Epidermal melanocyte (primary cell): ENCODE data around the gene LEKR1.
"Not testable (repeated sequence)": the region's sequence is repeated elsewhere in the genome, so short reads cannot be mapped to it uniquely, and the experiment has no call there.

Experiments
- DNase-seq: peaks from one replicate; pipeline ENCODE4 v3.0.0; 2011; ENCODE audit warnings: low spot score; ENCODE audit not compliant: insufficient read length

The LEKR1 gene

DNA sequence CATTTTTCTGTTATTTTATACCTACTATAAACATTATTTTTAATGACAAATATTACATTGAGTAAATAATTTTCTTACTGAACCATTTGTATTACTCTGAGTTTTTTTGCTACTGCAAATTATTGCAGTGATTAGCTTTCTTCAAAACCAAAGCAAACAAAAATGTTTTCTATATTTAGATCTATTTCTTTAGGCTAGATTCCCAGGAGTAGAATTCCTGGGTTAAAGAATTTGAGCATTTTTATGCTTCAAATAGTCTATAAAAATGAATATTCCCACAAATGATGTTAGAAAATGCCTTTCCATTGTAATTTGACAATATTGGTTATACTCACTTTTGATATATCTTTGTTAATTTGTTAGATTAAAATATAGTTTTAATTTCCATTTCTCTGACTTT is 76.8 kb downstream of the LEKR1 start:
- no peak for DNase-seq

DNA sequence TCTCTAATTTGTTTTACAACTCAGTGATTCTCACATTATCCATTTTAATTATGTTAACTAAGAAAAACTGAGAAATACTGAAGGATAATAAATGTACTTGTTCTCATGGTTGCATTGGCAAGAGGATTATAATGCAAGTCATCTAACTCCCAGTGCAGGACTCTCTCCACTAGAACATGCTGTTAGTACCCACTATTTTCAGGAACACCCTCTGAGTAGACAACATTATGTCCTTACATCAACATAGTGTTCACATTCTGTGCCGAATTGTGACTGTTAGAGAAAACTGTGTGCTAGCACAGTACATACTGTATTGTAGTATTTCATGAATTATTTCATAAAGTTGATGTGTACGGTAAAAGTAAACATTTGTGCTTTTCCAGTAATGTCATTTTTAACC is 80.1 kb downstream of the LEKR1 start:
- DNase-seq = no peak

DNA sequence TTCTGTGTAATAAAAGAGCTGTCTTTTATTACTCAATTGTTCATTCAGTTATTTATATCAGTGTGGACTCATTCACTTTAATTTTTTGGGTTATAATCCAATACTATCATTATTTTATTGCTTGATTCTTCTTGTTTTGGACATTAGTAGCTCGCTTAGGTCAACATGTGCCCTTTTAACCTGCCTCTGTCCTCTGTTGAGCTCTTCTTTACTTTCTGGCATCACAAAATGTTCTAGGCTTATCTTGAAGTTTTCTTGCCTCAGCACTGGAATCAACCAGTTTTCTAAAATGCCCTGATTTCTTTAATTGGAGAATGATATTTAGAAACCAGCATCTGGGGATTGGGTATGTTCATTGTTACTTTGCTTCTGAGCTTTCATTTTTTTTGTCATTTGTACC is 82.2 kb downstream of the LEKR1 start:
- DNase-seq = no peak

DNA sequence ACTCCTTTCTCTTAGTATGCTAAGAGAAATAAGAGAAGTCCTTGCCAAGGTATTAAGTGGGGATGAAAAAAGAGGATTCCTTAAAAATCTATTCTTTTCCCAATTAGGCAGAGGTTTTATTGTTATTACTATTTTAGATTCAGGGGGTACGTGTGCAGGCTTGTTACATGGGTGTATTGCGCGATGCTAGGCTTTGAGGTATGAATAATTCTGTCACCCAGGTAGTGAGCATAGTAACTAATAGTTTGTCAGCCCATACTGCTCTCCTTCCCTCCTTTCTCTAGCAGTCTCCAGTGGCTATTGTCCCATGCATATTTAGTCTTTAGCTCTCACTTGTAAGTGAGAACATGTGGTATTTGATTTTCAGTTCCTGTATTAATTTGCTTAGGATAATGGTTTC is 83.9 kb downstream of the LEKR1 start:
- DNase-seq = no peak

DNA sequence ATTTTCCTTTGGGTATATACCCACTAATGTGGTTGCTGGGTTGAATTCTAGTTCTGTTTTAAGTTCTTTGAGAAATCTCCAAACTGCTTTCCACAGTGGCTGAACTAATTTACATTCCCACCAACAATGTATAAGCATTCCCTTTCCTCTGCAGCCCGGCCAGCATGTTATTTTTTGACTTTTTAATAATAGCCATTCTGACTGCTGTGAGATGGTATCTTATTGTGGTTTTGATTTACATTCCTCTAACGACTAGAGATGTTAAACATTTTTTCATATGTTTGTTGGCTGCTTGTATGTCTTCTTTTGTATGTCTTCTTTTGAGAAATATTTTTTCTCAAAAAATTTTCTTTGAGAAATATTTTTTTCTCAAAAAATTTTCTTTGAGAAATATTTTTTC is 84.7 kb downstream of the LEKR1 start:
- not testable (repeated sequence) for DNase-seq

DNA sequence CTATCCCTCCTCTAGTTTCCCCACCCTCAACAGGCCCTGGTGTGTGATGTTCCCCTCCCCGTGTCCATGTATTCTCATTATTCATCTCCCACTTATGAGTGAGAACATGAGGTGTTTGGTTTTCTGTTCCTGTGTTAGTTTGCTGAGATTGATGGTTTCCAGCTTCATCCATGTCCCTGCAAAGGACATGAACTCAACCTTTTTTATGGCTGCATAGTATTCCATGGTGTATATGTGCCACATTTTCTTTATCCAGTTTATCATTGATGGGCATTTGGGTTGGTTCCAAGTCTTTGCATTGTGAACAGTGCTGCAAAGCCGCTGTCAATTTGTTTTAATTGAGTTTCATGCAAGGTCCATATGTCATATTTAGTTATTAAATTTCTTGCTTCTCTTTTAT is 88.1 kb downstream of the LEKR1 start:
- not testable (repeated sequence) for DNase-seq

DNA sequence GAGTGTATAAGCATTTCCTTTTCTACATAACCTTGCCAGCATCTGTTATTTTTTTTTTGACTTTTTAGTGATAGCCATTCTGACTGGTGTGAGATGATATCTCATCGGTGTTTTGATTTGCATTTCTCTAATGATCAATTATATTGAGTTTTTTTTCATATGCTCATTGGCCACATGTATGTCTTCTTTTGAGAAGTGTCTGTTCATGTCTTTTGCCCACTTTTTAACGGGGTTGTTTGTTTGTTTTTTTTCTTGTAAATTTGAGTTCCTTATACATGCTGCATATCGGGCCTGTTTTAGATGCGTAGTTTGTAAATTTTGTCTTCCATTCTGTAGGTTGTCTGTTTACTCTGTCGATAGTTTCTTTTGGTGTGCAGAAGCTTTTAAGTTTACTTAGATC is 89.2 kb downstream of the LEKR1 start:
- DNase-seq = no peak

DNA sequence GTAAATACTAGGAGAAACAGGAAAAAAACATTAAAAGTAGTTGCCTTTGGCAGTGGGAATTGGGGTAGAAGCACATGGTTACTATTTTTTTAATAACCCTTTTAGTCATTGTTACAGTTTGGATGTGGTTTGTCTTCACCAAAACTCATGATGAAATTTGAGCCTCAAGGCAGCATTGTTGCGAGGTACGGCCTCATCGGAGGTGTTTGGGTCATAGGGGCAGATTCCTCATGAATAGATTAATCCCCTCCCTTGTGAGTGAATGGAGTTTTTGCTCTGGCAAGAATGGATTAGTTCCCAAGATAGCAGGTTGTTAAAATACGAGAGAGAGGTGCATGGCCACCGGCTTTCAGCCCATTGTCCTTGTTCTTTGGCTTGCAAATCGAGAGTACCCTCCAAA is 92.6 kb downstream of the LEKR1 start:
- DNase-seq = no peak

DNA sequence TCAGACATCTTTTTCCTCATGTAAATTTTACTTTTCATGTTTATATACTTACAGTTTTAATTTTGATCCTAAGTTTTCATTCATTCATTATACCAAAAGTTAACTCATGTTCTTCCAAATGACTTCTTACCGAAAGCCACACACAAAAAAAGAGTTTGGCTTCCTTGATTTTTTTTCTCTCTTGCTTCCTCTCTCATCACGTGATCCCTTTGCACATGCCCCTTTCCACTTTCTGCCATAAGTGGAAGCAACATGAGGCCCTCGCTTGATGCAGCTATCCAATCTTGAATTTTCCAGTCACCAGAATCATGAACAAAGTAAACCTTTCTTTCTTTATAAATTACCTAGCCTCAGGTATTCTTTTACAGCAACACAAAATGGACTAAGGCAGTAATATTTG is 93.7 kb downstream of the LEKR1 start:
- no peak for DNase-seq

DNA sequence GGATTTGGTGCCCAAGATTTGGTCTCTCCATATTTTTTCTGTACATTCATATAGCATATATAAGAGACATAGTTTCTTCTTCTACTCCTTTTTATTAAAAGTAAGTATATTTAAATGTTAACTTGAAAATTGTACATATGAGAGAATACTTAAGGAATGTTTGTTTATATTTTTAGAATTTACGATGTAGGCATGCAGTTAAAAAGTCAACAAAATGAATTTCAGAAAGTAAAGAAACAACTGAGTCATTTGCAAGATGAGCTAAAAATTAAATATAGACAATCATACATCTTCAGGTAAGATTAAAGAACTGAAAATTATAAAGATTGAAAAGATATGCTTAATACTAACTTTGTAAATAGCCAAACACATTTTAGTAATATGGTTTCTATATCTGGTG is 94.2 kb downstream of the LEKR1 start:
- DNase-seq = no peak

DNA sequence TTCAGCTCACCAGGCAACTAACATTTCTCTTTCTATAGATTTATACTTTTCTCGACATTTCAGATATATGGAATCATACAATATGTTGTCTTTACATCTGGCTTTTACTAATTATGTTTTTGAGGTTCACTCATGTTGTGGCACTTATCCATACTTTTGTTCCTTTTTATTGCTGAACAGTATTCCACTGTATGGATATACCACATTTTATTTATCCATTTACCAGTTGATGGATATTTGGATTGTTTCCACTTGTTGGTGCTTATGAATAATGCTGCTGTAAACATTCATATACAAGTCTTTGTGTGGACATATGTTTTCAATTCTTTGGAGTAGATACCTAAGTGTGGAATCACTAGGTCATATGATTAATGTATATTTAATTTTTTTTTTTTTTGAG is 97.2 kb downstream of the LEKR1 start:
- no peak for DNase-seq

DNA sequence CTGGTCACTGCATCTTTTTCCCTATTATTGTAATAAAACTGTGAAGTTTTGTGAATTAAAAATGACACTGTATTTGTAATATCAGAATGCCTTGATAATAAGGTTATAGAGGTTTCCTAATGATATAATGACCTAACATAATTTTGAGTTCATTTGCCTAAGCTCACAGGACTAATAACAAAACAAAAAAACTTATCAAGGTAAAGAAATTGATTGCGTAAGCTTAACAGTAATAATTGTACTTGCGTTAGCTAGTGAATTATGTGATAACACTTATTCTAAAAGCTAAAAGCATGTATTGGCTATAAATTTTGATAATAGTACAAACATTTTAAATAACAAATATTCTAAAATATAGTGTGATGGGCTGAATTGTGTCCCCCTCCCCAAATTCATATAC is 112.6 kb downstream of the LEKR1 start:
- no peak for DNase-seq

DNA sequence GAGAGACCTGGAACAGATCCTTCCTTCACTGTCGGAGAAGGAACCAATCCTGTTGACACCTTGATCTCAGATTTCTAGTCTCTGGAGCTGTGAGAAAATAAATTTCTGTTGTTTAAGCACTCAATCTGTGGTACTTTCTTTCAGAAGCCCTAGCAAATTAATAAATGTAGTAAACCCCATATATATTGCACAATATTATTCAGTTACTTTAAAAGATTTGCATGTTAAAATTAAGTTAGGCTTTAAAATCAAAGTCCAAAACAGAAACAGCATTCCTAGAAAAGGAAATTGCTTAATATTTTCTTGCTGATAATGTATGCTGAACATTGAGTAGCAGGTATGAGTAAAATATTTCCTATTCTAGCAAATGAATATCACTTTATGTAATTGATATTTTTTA is 113.2 kb downstream of the LEKR1 start:
- DNase-seq = no peak

DNA sequence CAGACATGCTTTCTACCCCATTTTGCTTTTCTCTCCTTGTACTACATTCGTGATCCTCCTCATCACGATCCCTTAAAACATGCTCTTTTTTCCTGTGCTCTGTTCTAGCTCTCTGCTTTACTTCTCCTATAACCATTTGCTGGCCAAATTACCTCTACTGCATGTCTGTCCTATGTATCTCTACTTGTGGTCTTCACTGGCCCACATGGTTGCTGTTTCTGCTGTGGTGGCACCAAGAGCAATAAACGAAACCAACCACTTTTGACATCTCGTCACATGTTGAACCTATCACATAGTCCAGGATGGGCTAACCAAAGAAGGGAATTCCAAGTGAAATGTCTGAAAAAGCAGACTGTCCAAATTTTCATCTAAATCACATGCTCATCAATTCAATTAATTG is 115.2 kb downstream of the LEKR1 start:
- no peak for DNase-seq

DNA sequence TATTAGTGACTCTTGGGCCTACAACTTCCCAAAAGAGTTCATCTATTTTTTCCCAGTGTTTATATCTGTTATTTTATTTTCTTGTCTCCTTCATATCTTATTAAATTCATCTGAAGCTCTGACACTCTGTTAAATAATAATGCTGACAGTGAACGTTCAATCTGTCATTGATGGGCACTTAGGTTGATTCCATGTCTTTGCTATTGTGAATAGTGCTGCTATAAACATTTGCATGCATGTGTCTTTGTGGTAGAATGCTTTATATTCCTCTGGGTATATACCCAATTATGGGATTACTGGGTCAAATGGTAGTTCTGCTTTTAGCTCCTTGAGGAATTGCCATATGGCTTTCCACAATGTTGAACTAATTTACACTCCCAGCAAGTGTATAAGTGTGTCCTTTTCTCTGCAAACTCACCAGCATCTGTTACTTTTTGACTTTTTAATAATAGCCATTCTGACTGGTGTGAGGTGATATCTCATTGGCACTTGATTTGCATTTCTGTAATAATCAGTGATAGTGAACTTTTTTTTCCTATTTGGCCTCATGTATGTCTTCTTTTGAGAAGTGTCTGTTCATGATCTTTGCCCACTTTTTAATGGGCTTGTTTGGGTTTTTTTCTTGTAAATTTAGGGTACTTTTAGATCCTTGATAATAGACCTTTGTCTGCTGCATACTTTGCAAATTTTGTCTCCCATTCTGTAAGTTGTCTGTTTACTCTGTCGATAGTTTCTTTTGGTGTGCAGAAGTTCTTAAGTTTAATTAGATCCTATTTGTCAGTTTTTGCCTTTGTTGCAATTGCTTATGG is 122.5 kb downstream of the LEKR1 start:
- DNase-seq = no peak

DNA sequence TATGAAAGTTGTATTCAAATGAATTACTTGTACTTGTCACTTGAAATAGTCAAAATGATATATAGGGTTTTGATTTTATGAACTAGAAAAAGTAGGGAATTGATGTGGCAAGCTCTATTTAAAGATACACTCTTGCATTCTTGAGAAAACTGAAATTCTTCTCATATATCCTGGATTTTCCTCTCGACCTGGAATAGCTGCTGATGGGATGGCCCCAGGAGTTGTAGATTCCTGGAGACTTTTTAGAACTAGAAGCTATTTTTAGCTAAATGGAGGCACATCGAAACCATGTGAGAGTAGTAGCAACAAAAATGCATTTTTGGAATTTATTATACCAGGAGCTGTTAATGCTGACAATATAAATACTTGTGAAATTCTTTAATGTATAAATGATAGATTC is 125.9 kb downstream of the LEKR1 start:
- no peak for DNase-seq

DNA sequence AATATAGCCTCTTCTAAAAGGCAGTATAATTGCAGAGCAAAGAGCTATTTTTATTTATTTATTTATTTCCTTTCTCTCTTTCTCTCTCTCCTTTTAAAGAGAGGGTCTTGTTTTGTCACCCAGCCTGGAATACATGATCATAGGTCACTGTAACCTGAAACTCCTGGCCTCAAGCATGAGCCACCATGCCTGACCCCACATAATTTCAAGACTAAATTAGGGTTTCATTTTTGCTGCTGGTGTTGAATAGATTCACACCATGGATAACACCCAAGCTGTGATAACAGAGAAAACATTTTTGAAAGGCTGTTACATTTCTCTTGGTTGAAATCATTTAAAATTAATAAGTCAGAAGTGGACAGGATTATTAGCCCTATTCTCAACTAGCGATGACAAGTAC is 131.6 kb downstream of the LEKR1 start:
- DNase-seq = no peak

DNA sequence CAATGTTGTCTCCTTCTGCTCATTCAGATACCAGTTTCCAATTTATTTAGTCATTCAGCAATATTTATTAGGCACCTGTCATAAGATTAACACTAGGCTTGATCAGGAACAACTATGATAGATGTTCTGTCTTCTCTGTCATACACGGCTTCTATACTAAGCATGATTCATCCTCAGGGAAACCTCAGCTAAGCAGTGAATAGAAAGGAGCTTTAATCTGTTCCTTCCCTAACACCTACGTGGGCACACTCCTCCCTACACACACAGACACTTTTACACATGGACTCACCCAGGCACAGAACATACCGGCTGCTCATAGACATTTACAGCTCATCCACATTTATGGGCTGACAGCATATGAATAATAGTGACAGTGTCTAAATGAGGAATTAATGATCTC is 136.9 kb downstream of the LEKR1 start:
- no peak for DNase-seq

DNA sequence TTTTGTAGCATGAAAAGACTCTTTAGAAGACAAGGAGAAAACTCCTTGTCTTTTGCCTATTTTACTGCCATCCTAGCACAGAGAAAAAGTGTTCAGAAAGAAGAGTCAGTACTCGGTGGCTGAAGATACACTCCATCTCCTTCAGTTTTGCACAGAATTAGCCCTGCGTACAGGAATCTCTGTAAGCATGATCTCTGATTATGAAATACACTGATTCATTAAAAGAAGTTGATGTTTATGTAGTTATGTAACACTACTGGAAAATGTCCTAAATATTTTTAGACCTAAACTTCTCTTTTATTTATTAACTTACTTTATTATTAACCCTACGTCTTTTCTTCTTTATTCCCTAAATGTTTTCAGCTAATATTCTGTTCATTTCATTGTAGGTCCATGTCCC is 138.4 kb downstream of the LEKR1 start:
- no peak for DNase-seq

DNA sequence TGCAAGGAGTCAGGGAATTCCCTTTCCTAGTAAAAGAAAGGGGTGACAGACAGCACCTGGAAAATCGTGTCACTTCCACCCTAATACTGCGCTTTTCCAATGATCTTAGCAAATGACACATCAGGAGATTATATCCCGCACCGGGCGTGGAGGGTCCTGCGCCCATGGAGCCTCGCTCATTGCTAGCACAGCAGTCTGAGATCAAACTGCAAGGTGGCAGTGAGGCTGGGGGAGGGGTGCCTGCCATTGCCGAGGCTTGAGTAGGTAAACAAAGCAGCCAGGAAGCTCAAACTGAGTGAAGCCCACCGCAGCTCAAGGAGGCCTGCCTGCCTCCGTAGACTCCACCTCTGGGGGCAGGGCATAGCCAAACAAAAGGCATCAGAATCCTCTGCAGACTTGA is 140.2 kb downstream of the LEKR1 start:
- not testable (repeated sequence) for DNase-seq

DNA sequence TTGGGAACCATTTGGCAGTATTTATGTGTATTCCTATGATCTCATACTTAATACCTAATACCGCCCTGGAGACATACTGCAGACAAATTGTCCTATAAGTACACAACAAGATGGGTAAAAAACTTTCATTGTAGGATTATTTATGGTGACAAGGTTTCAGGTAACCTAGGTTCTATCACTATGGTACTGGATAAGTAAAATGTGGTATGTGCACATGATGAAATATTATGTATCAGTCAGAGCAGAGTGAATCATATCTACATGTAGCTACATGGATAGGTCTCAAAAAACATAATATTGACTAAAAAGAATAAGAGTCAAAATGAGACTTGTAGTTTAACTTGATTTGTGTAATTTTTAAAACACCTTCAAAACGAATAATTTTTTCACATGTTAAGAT is 147.8 kb downstream of the LEKR1 start:
- DNase-seq = no peak

DNA sequence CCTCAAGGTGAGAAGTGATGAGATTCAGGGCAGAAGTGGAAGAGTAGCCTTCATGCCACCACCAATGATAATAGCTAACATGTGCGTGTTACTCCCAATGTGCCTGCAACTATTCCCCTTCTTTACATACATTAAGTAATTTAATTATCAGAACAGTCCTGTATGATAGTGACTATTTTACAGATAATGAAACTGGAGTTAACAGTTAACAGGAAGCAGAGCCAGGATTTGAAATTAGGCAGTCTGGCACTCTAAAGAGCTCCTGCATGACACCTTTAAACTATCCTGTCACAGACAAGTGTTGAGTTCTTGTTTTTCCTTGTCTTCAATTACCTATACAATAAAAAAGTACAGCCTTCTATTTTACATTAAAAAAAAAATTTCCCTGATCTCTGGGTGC is 148.8 kb downstream of the LEKR1 start:
- DNase-seq = no peak

DNA sequence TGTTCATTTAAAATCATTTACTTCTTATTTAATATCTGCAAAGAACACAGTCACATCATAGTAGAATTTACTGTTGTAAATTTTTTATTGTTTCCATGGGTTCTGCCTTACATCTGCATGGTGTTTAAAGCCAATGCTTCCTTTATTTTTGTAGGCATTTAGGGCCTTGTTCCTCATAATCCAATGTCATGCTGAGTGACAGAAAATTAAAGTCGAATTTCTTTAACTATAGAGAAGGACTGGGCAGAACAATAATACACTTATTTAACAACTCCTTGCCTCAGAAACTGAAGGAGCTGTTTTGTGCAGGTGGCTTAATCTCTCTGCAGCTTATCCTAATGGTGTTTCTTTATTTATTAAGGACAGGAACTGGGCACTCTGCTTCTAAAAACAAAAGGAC is 149.6 kb downstream of the LEKR1 start:
- DNase-seq = no peak

DNA sequence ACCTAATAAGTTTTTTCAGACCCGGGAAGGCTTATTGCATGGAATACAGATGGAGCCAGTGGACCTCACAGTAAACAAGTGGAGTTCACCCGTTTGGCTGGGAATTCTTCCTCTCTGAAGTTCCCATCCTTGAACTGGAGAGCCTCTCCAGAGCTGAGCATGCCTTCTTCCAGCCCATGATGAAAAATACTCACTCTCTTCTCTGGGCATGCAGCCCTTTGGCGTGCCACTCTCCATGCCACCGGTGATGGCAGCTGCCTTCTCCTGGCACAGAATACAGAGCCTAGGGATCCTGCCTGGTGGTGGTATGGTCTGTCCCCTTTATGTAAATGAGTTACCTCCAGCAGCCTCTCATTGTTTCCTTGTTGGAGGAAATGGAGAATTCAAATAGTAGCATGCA is 150.8 kb downstream of the LEKR1 start:
- DNase-seq = no peak
